ENCODE results near the gene CDH5. TPM values are rescaled to one million over a fixed set of nuclear protein-coding genes. Genes with fewer than 3 reads are reported as not detected.

The CDH5 gene
- total RNA-seq, 3 donors from 2014 or later: 5.5 to 17.0 (median 10.2) TPM

DNA sequence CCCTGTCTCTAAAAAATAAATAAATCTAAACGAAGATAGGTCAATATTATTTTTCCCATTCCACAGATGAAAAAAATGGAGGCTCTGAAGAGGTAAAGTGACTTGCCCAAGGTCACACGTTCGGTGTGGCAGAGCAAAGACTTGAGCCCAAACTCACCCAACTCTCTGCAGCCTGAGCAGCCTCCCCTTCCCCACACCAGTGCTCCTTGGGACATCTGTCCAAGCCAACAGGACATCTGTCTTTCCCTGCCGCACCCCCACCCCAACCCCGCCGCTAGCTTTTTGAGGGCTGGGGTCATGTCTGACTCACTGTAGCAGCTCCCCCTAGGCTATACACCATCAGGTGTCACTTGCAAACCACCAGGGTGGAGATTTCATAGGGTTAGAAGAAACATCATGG, 55.4 kb downstream of the CDH5 start:
- TF ChIP-seq, protein P1, sequence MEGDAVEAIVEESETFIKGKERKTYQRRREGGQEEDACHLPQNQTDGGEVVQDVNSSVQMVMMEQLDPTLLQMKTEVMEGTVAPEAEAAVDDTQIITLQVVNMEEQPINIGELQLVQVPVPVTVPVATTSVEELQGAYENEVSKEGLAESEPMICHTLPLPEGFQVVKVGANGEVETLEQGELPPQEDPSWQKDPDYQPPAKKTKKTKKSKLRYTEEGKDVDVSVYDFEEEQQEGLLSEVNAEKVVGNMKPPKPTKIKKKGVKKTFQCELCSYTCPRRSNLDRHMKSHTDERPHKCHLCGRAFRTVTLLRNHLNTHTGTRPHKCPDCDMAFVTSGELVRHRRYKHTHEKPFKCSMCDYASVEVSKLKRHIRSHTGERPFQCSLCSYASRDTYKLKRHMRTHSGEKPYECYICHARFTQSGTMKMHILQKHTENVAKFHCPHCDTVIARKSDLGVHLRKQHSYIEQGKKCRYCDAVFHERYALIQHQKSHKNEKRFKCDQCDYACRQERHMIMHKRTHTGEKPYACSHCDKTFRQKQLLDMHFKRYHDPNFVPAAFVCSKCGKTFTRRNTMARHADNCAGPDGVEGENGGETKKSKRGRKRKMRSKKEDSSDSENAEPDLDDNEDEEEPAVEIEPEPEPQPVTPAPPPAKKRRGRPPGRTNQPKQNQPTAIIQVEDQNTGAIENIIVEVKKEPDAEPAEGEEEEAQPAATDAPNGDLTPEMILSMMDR (IDR thresholded peaks at IDR 0.05): no peak
- no peak for ATAC-seq
- intact Hi-C loops (cut with DNase I, micrococcal nuclease): no loop called here
- no peak overlapping the region for H3K4me3 ChIP-seq
- H3K4me1 ChIP-seq (ENCODE audit: low read depth): peaks cover 6% of the 10 kb centered on the region
- H3K36me3 ChIP-seq (ENCODE audit: low read depth): no peaks in the 10 kb centered on the region
- DNase-seq: no peak
- no peaks in the 10 kb centered on the region for H3K9me3 ChIP-seq

DNA sequence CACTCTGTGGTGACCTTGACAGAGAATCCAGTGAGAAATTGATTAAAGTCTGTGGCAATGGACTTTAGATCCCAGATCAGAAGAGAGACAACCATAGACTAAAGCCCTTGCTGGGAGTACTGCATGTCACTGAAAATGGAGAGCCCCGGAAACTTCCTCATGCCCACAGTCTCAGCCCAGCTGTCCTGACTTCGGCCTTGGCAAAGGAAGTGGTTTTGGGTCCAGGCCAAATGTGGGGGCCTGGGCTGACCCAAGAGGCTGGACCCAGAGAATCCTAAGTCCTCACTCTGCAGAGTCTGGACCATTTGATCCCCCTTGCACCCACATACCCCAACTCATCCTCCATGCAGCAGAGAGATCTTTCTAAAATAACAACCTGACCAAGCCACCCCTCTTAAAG, 55.9 kb downstream of the CDH5 start:
- ATAC-seq: no peak
- H3K4me3 ChIP-seq: no peak overlapping the region
- intact Hi-C loops (cut with DNase I, micrococcal nuclease): no loop called here
- DNase-seq: no peak
- no peaks in the 10 kb centered on the region for H3K36me3 ChIP-seq (ENCODE audit: low read depth)
- no peaks in the 10 kb centered on the region for H3K9me3 ChIP-seq
- H3K4me1 ChIP-seq (ENCODE audit: low read depth): peaks cover 8% of the 10 kb centered on the region
- TF ChIP-seq, protein P1 (IDR thresholded peaks at IDR 0.05): no peak

DNA sequence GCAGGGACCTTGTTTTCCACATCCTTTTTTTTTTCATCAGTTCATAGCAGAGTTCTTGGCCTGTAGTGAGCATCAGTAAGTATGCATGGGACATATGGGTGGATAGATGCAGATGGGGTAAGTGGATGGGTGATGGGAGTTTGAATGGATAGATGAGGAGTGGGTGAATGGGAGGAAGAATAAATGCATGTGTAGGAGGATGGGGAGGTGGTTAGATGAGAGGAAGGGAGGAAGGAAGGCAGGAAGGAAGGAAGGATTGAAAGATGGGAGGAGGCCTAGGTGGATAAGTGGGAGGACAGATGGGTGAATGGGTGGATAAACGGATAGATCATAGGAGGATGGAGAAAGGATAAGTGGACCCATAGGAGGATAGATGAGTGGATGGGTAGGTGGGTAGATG, 56.7 kb downstream of the CDH5 start:
- Histone ChIP-seq H3K4me3 (no peak overlapping the region), H3K36me3 (ENCODE audit: low read depth) (no peaks in the 10 kb centered on the region), H3K4me1 (ENCODE audit: low read depth) (peaks cover 15% of the 10 kb centered on the region), H3K9me3 (no peaks in the 10 kb centered on the region)
- TF ChIP-seq, protein P1 (IDR thresholded peaks at IDR 0.05): no peak
- ATAC-seq (no peak), DNase-seq (no peak)
- intact Hi-C loops (cut with DNase I, micrococcal nuclease): no loop called here

DNA sequence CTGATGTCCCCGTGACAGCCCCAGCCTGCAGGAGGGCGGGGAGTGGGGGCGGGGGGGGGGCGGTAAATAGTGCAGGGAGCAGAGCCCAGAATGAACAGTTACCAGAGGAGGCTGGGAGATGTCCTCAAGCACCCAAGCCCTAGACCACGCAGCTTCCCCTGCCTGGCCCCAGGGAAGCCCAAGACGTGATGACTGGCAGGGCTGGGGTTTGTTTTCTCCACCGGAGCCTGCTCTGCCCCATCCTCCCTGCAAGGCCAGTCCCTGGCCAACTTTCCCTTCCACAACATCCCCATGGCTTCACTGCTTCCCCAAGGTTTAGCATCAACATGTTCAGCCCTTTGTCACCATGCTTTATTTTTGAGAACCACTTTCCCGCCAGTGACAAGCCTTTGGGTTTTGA, 59.2 kb downstream of the CDH5 start:
- H3K9me3 ChIP-seq: no peaks in the 10 kb centered on the region
- no peaks in the 10 kb centered on the region for H3K36me3 ChIP-seq (ENCODE audit: low read depth)
- ATAC-seq: no peak
- H3K4me1 ChIP-seq (ENCODE audit: low read depth): peaks cover 15% of the 10 kb centered on the region
- TF ChIP-seq, protein P1 (IDR thresholded peaks at IDR 0.05): no peak
- intact Hi-C loops (cut with DNase I, micrococcal nuclease): no loop called here
- DNase-seq: no peak
- H3K4me3 ChIP-seq: no peak overlapping the region

DNA sequence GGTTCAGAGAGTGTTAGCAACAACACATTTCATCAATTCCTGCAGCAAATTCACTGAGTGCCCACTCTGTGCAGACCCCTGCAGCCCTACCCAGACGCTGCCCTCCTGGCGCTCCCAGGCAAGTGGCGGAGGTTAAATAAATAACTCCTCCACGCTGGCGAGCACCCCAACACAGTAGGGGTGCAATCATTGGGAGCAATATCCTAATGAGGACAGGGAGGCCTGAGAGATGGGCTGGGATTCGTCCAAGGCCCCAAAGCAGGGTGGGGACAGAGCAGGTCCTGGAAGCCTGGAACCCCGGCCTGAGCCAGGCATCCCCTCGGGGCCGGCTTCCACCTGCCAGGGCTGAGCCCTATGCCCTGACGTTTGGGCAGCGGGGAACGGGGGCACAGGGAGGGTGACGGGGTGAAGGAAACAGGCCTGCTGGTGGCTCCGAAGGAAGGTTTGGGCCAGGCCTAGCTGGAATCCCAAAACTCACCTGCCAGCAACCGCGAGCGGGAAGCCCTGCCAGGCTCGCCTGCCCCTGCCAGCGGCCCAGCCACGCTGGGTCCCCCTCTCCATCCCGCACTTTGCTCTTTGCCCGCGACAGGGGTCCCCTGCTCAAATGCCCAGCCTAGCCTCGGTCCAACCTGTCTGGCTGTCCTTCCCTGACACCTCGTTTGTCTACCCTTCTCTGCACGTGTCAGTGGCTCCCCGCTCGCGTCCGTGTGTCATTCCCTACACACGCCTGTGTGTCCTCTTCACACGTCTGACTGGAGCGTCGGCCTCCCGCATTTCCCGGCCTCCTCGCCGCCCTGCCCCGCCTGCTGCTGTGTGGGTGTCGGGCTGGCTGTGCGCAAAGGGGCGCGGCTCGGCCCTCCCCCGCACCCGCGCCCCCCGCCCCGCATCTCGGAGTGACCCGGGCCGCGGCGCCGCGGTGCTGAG, 59.9 kb downstream of the CDH5 start:
- intact Hi-C loops (cut with DNase I, micrococcal nuclease): no loop called here
- DNase-seq: peak in 1 of 3 donors; percentile 7
- no peaks in the 10 kb centered on the region for H3K9me3 ChIP-seq

More for the DNA sequence above, 59.9 kb downstream of the CDH5 start:
- Histone ChIP-seq H3K4me1 (ENCODE audit: low read depth) (peaks cover 15% of the 10 kb centered on the region), H3K36me3 (ENCODE audit: low read depth) (no peaks in the 10 kb centered on the region), H3K4me3 (no peak overlapping the region)
- ATAC-seq: peak; percentile 33
- TF ChIP-seq, protein P1 (IDR thresholded peaks at IDR 0.05): no peak
